SU-DHL-6 (cell line): ENCODE results near the gene APEX1.
"Not testable (repeated sequence)": the region's sequence is repeated elsewhere in the genome, so short reads cannot be mapped to it uniquely, and the experiment has no call there.

Source experiments
- H2AFZ ChIP-seq: fragments of 200-600 bp; sonication (generic); 2 replicates; pipeline ENCODE4 v1.6.1; 2014; ENCODE audit warnings: low read depth, mild to moderate bottlenecking, moderate library complexity, mixed read lengths, antibody characterized with exemption, low read length; ENCODE audit not compliant: severe bottlenecking
- H3F3A ChIP-seq: fragments of 200-600 bp; shearing (Covaris generic); 2 replicates; pipeline ENCODE4 v1.6.0; 2016; ENCODE audit warnings: antibody characterized with exemption, mild to moderate bottlenecking; ENCODE audit not compliant: insufficient read depth
- H3K27ac ChIP-seq: fragments of 200-600 bp; sonication (generic); 2 replicates; pipeline ENCODE4 v1.5.1; 2016; ENCODE audit warnings: low read depth, mild to moderate bottlenecking, low read length, moderate library complexity, mixed read lengths
- H3K27me3 ChIP-seq: fragments of 200-600 bp; sonication (generic), shearing (Covaris generic); 2 replicates; pipeline ENCODE4 v1.6.0; 2014; ENCODE audit warnings: mild to moderate bottlenecking, low read length
- H3K36me3 ChIP-seq: fragments of 200-600 bp; sonication (generic); 2 replicates; pipeline ENCODE4 v1.6.1; 2014; ENCODE audit warnings: mild to moderate bottlenecking, low read length, mixed read lengths
- H3K4me2 ChIP-seq: fragments of 300-600, 200-600 bp; shearing (Covaris generic), sonication (generic); 2 replicates; pipeline ENCODE4 v1.6.0; 2014; ENCODE audit warnings: low read length, low read depth, mild to moderate bottlenecking; ENCODE audit not compliant: poor library complexity, severe bottlenecking
- H3K4me3 ChIP-seq: fragments of 200-600 bp; sonication (generic); 2 replicates; pipeline ENCODE4 v1.5.1; 2014; ENCODE audit warnings: antibody characterized with exemption, low read length, mild to moderate bottlenecking, mixed read lengths; ENCODE audit not compliant: insufficient read depth, poor library complexity, severe bottlenecking
- H3K79me2 ChIP-seq: fragments of 200-600 bp; sonication (generic); 2 replicates; pipeline ENCODE4 v1.6.1; 2014; ENCODE audit warnings: mild to moderate bottlenecking, low read length, moderate library complexity; ENCODE audit not compliant: insufficient read depth
- H3K9ac ChIP-seq: fragments of 200-600 bp; sonication (generic); 2 replicates; pipeline ENCODE4 v1.7.0; 2014; ENCODE audit warnings: mild to moderate bottlenecking, low read length
- H3K9me2 ChIP-seq: fragments of 200-600 bp; sonication (generic); replicated peaks from 2 replicates; pipeline ENCODE4 v1.6.1; 2014; ENCODE audit warnings: low read length; ENCODE audit not compliant: insufficient read depth
- H3K9me3 ChIP-seq: fragments of 200-600 bp; sonication (generic); 2 replicates; pipeline ENCODE4 v1.6.1; 2014; ENCODE audit warnings: low read length, mixed read lengths; ENCODE audit not compliant: insufficient read depth
- H4K20me1 ChIP-seq: fragments of 200-600 bp; sonication (generic); 2 replicates; pipeline ENCODE4 v1.6.1; 2014; ENCODE audit warnings: low read depth, mild to moderate bottlenecking, antibody characterized with exemption, low read length, moderate library complexity, mixed read lengths
- EZH2phosphoT487 ChIP-seq: fragments of 200-600 bp; sonication (generic), shearing (Covaris generic); conservative IDR thresholded peaks from 2 replicates; pipeline ENCODE4 v1.6.1; 2018; ENCODE audit warnings: mild to moderate bottlenecking, antibody characterized with exemption, low read length, moderate library complexity, mixed read lengths
- TF ChIP-seq, protein P1 (sequence below): fragments of 200-600 bp; sonication (generic); IDR thresholded peaks from one replicate; pipeline ENCODE4 v1.5.1; 2017; ENCODE audit warnings: antibody characterized with exemption, mild to moderate bottlenecking, low read length, moderate library complexity; ENCODE audit not compliant: insufficient read depth, poor library complexity, severe bottlenecking

APEX1 gene

DNA sequence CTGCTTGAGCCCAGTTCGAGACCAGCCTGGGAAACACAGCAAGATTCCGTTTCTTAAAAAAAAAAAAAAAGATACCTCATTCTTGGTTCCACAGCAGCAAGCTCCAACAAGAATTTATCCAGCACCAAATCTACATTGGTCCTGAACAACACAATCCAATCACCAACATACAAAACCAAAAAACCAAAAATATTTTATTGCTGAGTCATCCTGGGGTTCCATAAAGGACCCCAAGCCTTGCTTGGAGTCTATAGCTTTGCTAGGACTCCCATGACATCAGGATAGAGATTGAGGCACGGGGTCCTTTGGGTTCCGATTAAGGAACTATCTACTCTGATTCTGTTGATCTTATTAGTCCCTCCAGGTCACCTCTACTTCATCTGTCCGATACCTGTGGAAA lies 8.1 kb upstream of the APEX1 start:
- H3K4me3 ChIP-seq: no peak overlapping the region
- H3K27ac ChIP-seq: no peak overlapping the region
- H3K9me2 ChIP-seq: no peaks in the 10 kb centered on the region
- H3K36me3 ChIP-seq: peaks cover 22% of the 10 kb centered on the region; the same call in 1 of the 2 replicates
- H3K9me3 ChIP-seq: no peaks in the 10 kb centered on the region
- no peak overlapping the region for H3K4me2 ChIP-seq
- no peaks in the 10 kb centered on the region for H3K27me3 ChIP-seq
- H2AFZ ChIP-seq: no peak overlapping the region
- H3K79me2 ChIP-seq: no peaks in the 10 kb centered on the region
- no peak overlapping the region for H3K9ac ChIP-seq
- TF ChIP-seq EZH2phosphoT487: no peak
- TF ChIP-seq, protein P1, sequence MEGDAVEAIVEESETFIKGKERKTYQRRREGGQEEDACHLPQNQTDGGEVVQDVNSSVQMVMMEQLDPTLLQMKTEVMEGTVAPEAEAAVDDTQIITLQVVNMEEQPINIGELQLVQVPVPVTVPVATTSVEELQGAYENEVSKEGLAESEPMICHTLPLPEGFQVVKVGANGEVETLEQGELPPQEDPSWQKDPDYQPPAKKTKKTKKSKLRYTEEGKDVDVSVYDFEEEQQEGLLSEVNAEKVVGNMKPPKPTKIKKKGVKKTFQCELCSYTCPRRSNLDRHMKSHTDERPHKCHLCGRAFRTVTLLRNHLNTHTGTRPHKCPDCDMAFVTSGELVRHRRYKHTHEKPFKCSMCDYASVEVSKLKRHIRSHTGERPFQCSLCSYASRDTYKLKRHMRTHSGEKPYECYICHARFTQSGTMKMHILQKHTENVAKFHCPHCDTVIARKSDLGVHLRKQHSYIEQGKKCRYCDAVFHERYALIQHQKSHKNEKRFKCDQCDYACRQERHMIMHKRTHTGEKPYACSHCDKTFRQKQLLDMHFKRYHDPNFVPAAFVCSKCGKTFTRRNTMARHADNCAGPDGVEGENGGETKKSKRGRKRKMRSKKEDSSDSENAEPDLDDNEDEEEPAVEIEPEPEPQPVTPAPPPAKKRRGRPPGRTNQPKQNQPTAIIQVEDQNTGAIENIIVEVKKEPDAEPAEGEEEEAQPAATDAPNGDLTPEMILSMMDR: no peak
- H3F3A ChIP-seq: no peaks in the 10 kb centered on the region
- H4K20me1 ChIP-seq: no peaks in the 10 kb centered on the region

DNA sequence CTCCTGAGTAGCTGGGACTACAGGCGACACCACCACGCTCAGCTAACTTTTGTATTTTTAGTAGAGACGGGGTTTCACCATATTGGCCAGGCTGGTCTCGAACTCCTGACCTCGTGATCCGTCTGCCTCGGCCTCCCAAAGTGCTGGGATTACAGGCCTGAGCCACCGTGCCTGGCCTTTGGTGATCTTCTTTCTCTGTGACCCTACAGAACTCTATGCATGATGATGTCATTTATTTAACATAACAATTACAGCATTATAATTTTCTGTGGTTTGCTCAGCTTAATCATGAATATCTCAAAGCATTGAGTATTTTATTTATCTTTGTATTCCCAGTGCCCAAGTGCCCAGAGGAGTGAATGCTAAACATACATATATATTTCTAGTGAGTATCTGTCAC lies 2.2 kb upstream of the APEX1 start:
- not testable (repeated sequence) for H3K9me3 ChIP-seq, H3K27me3 ChIP-seq, H3K9me2 ChIP-seq, H4K20me1 ChIP-seq, H3K9ac ChIP-seq, H2AFZ ChIP-seq, H3K4me3 ChIP-seq, H3K27ac ChIP-seq
- Histone ChIP-seq H3K79me2 (peaks cover 34% of the 10 kb centered on the region), H3F3A (peaks cover 13% of the 10 kb centered on the region), H3K4me2 (peak overlapping the region; percentile 6), H3K36me3 (peaks cover 21% of the 10 kb centered on the region)

DNA sequence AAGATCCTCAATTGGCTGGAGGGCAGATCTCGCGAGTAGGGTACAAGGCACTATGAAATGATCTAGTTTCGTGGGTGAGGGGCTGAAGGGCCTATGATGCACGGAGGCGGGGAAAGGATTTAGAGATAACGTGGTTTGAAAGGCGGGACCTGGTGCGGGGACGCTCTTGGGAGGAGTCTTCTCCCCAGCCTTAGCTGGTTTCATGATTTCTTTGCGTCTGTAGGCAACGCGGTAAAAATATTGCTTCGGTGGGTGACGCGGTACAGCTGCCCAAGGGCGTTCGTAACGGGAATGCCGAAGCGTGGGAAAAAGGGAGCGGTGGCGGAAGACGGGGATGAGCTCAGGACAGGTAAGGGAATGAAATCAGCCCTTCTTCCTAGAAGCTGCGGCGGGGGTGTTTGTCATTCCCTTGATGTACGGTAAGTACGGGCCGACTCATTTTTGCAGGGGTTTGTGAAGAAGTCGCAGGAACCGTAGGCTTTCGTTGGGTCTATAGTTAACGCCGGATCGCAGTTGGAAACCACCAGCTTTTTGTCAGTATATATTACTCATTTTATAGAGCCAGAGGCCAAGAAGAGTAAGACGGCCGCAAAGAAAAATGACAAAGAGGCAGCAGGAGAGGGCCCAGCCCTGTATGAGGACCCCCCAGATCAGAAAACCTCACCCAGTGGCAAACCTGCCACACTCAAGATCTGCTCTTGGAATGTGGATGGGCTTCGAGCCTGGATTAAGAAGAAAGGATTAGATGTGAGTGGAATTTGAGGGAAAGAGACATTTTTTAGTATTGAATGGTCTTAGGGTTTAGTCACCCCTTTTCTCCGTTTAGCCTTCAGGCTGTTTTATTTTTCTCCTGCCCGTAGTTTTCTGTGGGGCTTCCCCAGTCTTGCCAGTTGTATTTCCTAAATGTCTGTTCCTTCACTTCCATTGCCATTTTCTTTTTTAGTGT lies 602 bp downstream of the APEX1 start:
- Histone ChIP-seq H3K4me2 (peak overlapping the region; percentile 95), H3K27ac (peak overlapping the region; percentile 81), H3K9me3 (no peaks in the 10 kb centered on the region), H3K27me3 (no peaks in the 10 kb centered on the region), H2AFZ (peak overlapping the region; percentile 36), H3K9ac (peak overlapping the region; percentile 82), H4K20me1 (no peaks in the 10 kb centered on the region; the same call in 1 of the 2 replicates), H3K36me3 (peaks cover 8% of the 10 kb centered on the region), H3F3A (peaks cover 34% of the 10 kb centered on the region), H3K79me2 (peaks cover 43% of the 10 kb centered on the region), H3K9me2 (no peaks in the 10 kb centered on the region), H3K4me3 (peak overlapping the region; percentile 93)
- TF ChIP-seq, protein P1: no peak

DNA sequence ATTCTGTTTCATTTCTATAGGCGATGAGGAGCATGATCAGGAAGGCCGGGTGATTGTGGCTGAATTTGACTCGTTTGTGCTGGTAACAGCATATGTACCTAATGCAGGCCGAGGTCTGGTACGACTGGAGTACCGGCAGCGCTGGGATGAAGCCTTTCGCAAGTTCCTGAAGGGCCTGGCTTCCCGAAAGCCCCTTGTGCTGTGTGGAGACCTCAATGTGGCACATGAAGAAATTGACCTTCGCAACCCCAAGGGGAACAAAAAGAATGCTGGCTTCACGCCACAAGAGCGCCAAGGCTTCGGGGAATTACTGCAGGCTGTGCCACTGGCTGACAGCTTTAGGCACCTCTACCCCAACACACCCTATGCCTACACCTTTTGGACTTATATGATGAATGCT lies 1.9 kb downstream of the APEX1 start:
- Histone ChIP-seq H3K27me3 (no peaks in the 10 kb centered on the region), H3F3A (peaks cover 37% of the 10 kb centered on the region), H3K4me3 (no peak overlapping the region), H3K9ac (0 out of 2 replicates have a peak overlapping the region, but pooled peaks have one; percentile 82), H3K27ac (no peak overlapping the region), H3K36me3 (peaks cover 7% of the 10 kb centered on the region), H3K4me2 (peak overlapping the region; percentile 95), H3K79me2 (peaks cover 48% of the 10 kb centered on the region), H3K9me2 (no peaks in the 10 kb centered on the region), H4K20me1 (no peaks in the 10 kb centered on the region; the same call in 1 of the 2 replicates), H3K9me3 (no peaks in the 10 kb centered on the region), H2AFZ (no peak overlapping the region)
- no peak for TF ChIP-seq EZH2phosphoT487
- TF ChIP-seq, protein P1: no peak
